Cardiac septum (tissue), 1 donor: Measurements from ENCODE around the gene MTA1. TPM values are rescaled to one million over a fixed set of nuclear protein-coding genes. Genes with fewer than 3 reads are reported as not detected.

Experiments used
- DNase-seq: peaks from one replicate; pipeline ENCODE4 v3.0.0-alpha.2; 2020; ENCODE audit warnings: low spot score
- intact Hi-C: fragments of 100-400 bp; cut with DNase I; formaldehyde crosslinking; loops from one replicate; pipeline ENCODE4 v1.14.0; 2022
- long read RNA-seq: library from polyadenylated mRNA; unstranded; transcript quantifications from one replicate; pipeline ENCODE4 v2.0.0, GENCODE V29; 2021
- total RNA-seq: library from RNA; stranded (reverse); fragmentation: NEBNext Ultra II Directional; extraction: Animal tissue kit (Norgen Biotek cat#: 25700); gene quantifications from one replicate; pipeline ENCODE4 v1.2.1, GENCODE V29; 2021
- donor health status: DM: no; HTN: no; CAD: no.

Gene MTA1
- total RNA-seq: 140 TPM
- long read RNA-seq, transcript MTA1-201 (21 exons, 2,876 nt): minor isoform, 8 of 164 reads
- long read RNA-seq, transcript MTA1-211 (3 exons, 842 nt): minor isoform, 17 of 164 reads
- long read RNA-seq, transcript MTA1-215 (4 exons, 509 nt): minor isoform, 23 of 164 reads
- long read RNA-seq, transcript MTA1-212 (2 exons, 700 nt): major isoform, 60 of 164 reads
- long read RNA-seq, partial matches to known transcripts: 35 of 164 reads
- long read RNA-seq, other reads (novel, unspliced or antisense): 17 of 164 reads

- intact Hi-C loops: no loop called here
- DNase-seq: no peak
These were observed at the start of gene MTA1 for GRCh38 chr14:105419195-105420091. TSS of gene MTA1 (plus strand) at chr14:105419827. CDS start at chr14:105420036, 209 bp downstream.

GRCh38 chr14:105374389-105374788, 45.2 kb upstream of the MTA1 start:
- no peak for DNase-seq
- intact Hi-C loops: loop anchor here (5.0 kb wide), 1 partner anchor 73 kb away; no protein-coding TSS in a partner anchor

- intact Hi-C loops: no loop called here
- DNase-seq: no peak
These were observed 44.0 kb upstream of the MTA1 start for GRCh38 chr14:105375635-105376057.

DNA sequence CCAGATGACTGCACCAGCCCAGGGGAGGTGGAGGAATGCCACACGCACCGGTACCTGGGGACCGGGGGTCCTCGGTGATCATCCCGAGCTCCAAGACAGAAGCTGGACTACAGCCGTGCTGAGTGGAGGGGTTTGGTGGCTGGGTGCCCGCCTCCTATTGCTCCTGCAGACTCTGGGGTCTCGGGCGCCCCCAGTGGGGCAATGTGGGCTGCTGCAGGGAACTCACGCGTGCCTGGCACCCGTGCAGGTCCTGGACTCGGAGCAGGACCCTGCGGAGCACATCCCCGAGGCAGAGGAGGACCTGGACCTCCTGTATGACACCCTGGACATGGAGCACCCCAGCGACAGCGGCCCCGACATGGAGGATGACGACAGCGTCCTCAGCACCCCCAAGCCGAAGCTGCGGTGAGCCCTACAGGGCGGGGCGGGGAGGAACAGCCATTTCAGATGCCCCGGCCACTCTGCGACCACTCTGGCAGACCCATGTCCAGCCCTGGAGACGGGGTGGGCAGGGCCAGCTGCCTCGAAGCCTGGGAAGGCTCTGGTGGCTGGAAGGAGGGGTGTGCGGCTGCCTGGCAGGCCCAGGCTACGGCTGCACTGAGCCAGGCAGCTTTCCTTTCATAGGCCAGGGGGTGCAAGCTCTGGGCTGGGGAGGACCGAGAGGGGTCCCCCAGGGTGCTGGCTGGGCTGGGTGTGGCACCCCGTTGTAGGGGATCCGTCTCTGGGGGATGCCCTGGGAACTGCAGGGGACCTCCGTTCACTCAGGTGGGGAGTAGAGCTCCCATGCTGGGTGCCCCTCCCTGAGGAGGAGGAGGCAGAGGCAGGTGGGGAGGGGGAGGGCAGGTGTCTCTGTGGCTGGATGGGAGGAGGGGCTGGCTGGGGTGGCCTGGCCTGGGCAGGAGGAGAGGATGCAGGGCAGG, 42.8 kb upstream of the MTA1 start:
- intact Hi-C loops: no loop called here
- DNase-seq: no peak

DNA sequence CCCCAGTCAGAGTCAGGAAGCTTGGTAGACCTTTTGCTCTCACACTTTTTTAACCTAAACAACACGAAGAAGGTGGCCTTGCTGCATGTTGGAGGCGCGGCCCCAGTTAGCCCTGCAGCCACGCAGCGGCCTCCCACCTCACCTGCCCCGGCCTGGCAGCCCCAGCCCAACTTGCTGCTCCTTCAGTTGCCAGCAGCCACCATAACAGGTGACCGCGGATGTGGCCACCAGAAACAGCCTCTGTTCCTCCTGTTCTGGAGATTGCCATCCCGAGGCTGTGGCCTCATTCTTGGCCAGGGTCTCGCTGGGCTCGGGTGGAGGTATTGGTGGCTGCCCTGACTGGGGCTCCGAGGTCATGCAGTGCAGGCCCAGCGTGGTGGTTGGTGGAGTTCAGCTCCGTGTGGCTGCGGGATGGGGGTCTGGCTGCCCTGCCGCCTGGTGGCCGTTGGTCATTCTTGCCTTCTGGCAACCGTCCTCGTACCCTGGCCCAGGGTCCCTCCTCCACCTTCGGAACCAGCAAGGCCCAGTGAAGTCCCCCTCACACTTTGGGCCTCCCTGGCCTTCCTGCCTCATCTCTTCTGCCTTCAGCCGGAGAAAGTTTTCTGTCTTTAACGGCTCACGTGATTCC, 42.0 kb upstream of the MTA1 start:
- no peak for DNase-seq
- intact Hi-C loops: no loop called here

- intact Hi-C loops: no loop called here
- no peak for DNase-seq
These were observed 41.4 kb upstream of the MTA1 start for GRCh38 chr14:105378199-105378598.

GRCh38 chr14:105378873-105379685, 40.5 kb upstream of the MTA1 start:
- intact Hi-C loops: no loop called here
- no peak for DNase-seq

DNA sequence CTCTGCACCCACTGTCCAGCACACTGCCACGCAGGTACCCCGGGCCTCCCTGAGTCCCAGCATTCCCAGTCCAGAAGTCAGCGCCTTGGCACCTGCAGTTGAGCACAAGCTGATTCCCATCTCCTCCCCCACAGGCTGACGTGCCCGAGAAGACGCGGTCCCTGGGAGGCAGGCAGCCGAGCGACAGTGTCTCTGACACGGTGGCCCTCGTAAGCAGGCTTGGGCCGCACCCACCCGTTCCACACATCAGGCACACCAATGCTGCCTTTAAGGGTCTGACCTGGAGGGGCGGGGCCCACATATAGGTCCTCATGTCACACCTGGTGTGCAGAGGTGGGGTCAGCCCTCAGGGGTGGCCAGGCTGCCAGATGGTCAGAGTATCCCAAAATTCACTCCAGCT, 39.7 kb upstream of the MTA1 start:
- intact Hi-C loops: no loop called here
- no peak for DNase-seq

DNA sequence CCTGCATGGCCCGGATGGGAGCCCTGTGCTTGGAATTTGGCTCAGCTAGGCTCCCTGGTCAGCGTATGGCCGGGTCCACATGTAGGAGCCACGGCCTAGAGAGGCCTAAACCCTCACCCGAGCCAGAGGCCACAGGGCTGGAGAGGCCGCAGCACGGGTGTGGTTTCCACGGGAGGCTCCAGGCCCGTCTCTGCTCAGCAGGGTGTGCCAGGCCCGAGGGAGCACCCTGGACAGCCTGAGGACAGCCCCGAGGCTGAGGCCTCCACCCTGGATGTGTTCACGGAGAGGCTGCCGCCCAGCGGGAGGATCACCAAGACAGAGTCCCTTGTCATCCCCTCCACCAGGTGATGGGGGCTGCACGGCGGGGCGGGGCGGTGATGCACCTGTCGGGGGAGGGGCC, 38.9 kb upstream of the MTA1 start:
- intact Hi-C loops: no loop called here
- DNase-seq: no peak

GRCh38 chr14:105381446-105382342, 37.9 kb upstream of the MTA1 start:
- intact Hi-C loops: no loop called here
- DNase-seq: no peak

- no peak for DNase-seq
- intact Hi-C loops: no loop called here
These were observed 37.1 kb upstream of the MTA1 start for GRCh38 chr14:105382343-105383082.

GRCh38 chr14:105383083-105383730, 36.4 kb upstream of the MTA1 start:
- no peak for DNase-seq
- intact Hi-C loops: no loop called here

DNA sequence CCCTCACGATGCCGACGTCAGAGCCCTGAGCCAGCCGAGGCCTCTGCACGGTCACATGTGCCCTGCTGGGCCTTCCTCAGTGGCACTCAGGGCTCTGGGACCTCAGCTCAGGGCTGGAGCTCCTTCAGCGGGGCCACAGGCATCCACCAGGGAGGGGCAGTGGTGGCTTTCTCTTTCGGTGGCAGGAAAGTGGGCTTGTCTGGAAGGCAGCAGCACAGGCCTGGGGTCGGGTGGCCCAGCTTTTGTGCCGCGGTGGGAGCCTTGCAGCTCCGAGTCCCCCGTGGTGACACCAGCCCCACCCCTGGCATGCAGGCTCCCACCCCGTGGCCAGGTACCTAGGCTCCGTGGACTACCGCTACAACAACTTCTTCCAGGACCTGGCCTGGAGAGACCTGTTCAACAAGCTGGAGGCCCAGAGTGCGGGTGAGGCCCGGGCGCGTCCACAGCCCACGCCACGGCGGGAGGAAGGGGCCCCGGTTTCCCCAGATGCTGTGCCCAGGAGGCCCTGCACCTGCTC, 35.5 kb upstream of the MTA1 start:
- intact Hi-C loops: no loop called here
- DNase-seq: no peak

GRCh38 chr14:105384605-105385321, 34.9 kb upstream of the MTA1 start:
- intact Hi-C loops: no loop called here
- no peak for DNase-seq

DNA sequence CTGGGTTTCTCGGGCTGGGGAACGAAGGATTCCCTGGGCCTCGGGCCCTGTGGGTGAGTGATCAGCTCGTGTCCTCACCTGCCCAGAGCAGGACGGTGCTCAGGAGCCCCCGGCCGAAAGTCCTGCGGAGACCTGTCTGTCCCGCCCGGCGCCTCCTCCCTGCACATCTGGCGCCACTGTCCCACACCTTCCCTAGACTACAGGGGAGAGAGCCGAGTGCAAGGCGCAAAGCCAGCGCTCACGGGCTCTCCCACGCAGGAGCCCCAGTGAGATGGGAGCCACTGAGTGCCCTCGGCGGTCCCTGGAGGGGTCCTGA, 34.3 kb upstream of the MTA1 start:
- intact Hi-C loops: no loop called here
- no peak for DNase-seq
